ENCODE measurements around the gene MSH5.

Gene MSH5

GRCh38 chr6:31781244-31782125, 41.7 kb downstream of the MSH5 start:
- TF ChIP-seq CTCF (IDR thresholded peaks at IDR 0.05): no peak

GRCh38 chr6:31782126-31782855, 42.5 kb downstream of the MSH5 start:
- TF ChIP-seq CTCF (IDR thresholded peaks at IDR 0.05): no peak

GRCh38 chr6:31784098-31784925, 44.5 kb downstream of the MSH5 start:
- TF ChIP-seq CTCF (IDR thresholded peaks at IDR 0.05): no peak

GRCh38 chr6:31785475-31785874, 45.7 kb downstream of the MSH5 start:
- TF ChIP-seq CTCF (IDR thresholded peaks at IDR 0.05): no peak

GRCh38 chr6:31791324-31792089, 51.7 kb downstream of the MSH5 start:
- TF ChIP-seq CTCF (IDR thresholded peaks at IDR 0.05): peak; percentile 50

GRCh38 chr6:31792090-31792374, 52.2 kb downstream of the MSH5 start:
- no peak for TF ChIP-seq CTCF (IDR thresholded peaks at IDR 0.05)

- TF ChIP-seq CTCF (IDR thresholded peaks at IDR 0.05): no peak
Observed at GRCh38 chr6:31792761-31793171, 53.0 kb downstream of the MSH5 start.

Measured in LNCAP (cell line).